Measurements from ENCODE around the gene NTNG2. TPM values are rescaled to one million over a fixed set of nuclear protein-coding genes. Genes with fewer than 3 reads are reported as not detected.

NTNG2 gene
- total RNA-seq, 2 experiments from 2014 or later, result 2.2 to 2.4 TPM

- peaks cover 6% of the 10 kb centered on the region for H3K9me3 Mint-ChIP-seq
- H3K4me3 Mint-ChIP-seq, result no peak overlapping the region
- H3K27me3 Mint-ChIP-seq, result peaks cover 3% of the 10 kb centered on the region
- intact Hi-C loops (cut with micrococcal nuclease), result no loop called here
- DNase-seq (no peak), ATAC-seq (no peak)
- ChIA-PET CTCF (no interaction called here), POLR2A (no interaction called here)
- peaks cover 9% of the 10 kb centered on the region for H3K4me1 Mint-ChIP-seq (ENCODE audit: low read depth)
- no peaks in the 10 kb centered on the region for H3K36me3 Mint-ChIP-seq (ENCODE audit: low read depth)
- no peak for TF ChIP-seq CTCF (IDR thresholded peaks at IDR 0.05)
- H3K27ac Mint-ChIP-seq, result no peak overlapping the region
These were observed 45.4 kb downstream of the NTNG2 start for GRCh38 chr9:132207215-132207614.

- POLR2A ChIA-PET, result no interaction called here
- Mint-ChIP-seq H3K27ac (peak overlapping the region; percentile 62), H3K4me1 (ENCODE audit: low read depth) (peaks cover 9% of the 10 kb centered on the region), H3K4me3 (no peak overlapping the region), H3K36me3 (ENCODE audit: low read depth) (no peaks in the 10 kb centered on the region), H3K27me3 (peaks cover 1% of the 10 kb centered on the region), H3K9me3 (peaks cover 6% of the 10 kb centered on the region)
- no peak for TF ChIP-seq CTCF (IDR thresholded peaks at IDR 0.05)
- ATAC-seq, result peak; percentile 85
- peak; percentile 36 for DNase-seq
- intact Hi-C loops (cut with micrococcal nuclease), result no loop called here
- CTCF ChIA-PET, result no interaction called here
These were observed 46.2 kb downstream of the NTNG2 start for GRCh38 chr9:132207839-132208615.

- H3K9me3 Mint-ChIP-seq, result peaks cover 6% of the 10 kb centered on the region
- ChIA-PET POLR2A (no interaction called here), CTCF (no interaction called here)
These were observed 47.4 kb downstream of the NTNG2 start for GRCh38 chr9:132209228-132209627.

GRCh38 chr9:132210472-132211145, 48.8 kb downstream of the NTNG2 start:
- no peaks in the 10 kb centered on the region for H3K36me3 Mint-ChIP-seq (ENCODE audit: low read depth)
- no peaks in the 10 kb centered on the region for H3K9me3 Mint-ChIP-seq

More at GRCh38 chr9:132209228-132209627, 47.4 kb downstream of the NTNG2 start:
- Mint-ChIP-seq H3K4me1 (ENCODE audit: low read depth) (peaks cover 9% of the 10 kb centered on the region), H3K27me3 (peaks cover 1% of the 10 kb centered on the region), H3K27ac (no peak overlapping the region), H3K4me3 (no peak overlapping the region), H3K36me3 (ENCODE audit: low read depth) (no peaks in the 10 kb centered on the region)
- no peak for DNase-seq
- intact Hi-C loops (cut with micrococcal nuclease), result no loop called here
- no peak for ATAC-seq
- no peak for TF ChIP-seq CTCF (IDR thresholded peaks at IDR 0.05)

More at GRCh38 chr9:132210472-132211145, 48.8 kb downstream of the NTNG2 start:
- no peak overlapping the region for H3K27ac Mint-ChIP-seq
- ChIA-PET POLR2A (no interaction called here), CTCF (no interaction called here)
- TF ChIP-seq CTCF (IDR thresholded peaks at IDR 0.05), result no peak
- ATAC-seq (peak; percentile 31), DNase-seq (peak; percentile 30)
- peaks cover 1% of the 10 kb centered on the region for H3K27me3 Mint-ChIP-seq
- H3K4me3 Mint-ChIP-seq, result no peak overlapping the region
- intact Hi-C loops (cut with micrococcal nuclease), result no loop called here
- peaks cover 9% of the 10 kb centered on the region for H3K4me1 Mint-ChIP-seq (ENCODE audit: low read depth)
